HPDE6-E6E7 (cell line): Measurements from ENCODE around the gene RAD52.
"Not testable (repeated sequence)": the region's sequence is repeated elsewhere in the genome, so short reads cannot be mapped to it uniquely, and the experiment has no call there.

ENCODE experiments used
- DNase-seq: peaks from one replicate; pipeline ENCODE4 v3.0.0; 2011; ENCODE audit warnings: missing footprints; ENCODE audit errors: extremely low spot score

RAD52 gene

DNA sequence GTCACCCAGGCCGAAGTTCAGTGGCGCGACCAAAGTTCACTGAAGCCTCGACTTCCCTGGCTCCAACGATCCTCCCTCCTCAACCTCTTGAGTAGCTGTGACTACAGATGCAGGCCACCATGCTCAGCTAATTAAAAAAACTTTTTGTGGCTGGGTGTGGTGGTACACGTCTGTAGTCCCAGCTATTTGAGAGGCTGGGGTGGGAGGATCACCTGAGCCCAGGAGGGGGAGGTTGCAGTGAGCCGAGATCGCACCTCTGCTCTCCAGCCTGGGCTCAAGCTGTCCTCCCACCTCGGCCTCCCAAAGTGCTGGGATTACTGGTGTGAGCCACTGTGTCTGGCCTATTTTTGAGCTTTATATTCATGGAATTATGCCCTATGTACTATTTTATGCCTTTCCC is 18.1 kb upstream of the RAD52 start:
- DNase-seq: no peak

- no peak for DNase-seq
Observed at GRCh38 chr12:966724-967123, 17.2 kb upstream of the RAD52 start.

GRCh38 chr12:958588-959123 is 9.2 kb upstream of the RAD52 start:
- DNase-seq: no peak

- no peak for DNase-seq
Observed at GRCh38 chr12:955939-956338, 6.4 kb upstream of the RAD52 start.

DNA sequence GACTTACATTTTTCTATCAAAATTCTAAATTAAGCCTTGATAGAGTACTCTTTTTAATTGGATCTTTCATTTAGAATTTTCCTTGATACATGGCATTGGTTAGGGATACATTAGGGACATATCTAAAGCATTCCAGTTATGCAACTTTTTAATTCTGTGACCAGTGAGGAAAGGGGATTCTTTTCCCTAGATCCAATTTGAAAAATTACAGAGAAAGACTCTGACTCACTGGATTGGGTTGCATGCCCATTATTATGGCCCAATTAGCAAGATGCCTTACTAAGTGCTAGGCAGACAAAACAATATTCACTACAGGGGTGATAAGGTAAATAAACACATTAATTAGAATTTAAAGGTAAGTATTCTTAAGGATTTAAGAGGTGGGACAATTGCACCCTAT is 5.2 kb upstream of the RAD52 start:
- DNase-seq: no peak

GRCh38 chr12:953776-954175 is 4.3 kb upstream of the RAD52 start:
- peak; percentile 19 for DNase-seq

DNA sequence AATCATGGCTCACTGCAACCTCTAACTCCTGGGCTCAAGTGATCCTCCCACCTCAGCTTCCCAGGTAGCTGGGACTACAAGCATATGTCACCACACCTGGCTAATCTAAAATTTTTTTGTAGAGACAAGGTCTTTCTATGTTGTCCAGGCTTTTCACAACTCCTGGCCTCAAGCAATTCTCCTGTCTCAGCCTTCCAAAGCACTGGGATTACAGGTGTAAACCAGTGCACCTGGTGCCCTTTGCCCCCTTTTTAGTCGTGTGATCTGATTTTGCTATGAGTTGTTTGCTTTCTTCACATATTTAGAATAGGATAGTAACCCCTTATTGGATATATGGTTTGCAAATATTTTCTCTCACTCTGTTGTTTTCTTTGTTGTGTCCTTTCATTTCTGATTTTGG is 1.7 kb upstream of the RAD52 start:
- DNase-seq: no peak

DNA sequence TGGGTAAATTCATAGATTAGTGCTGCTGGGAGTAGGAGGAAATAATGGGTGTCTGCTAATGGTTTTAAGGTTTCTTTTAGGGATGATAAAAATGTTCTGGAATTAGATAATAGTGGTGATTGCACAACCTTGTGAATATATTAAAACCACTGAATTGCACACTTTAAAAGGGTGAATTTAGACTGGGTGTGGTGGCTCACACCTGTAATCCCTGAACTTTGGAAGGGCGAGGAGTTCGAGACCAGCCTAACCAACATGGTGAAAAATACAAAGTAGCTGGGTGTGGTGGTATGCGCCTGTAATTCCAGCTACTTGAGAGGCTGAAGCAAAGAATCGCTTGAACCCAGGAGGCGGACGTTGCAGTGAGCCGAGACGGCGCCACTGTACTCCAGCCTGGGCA is 1.3 kb downstream of the RAD52 start:
- no peak for DNase-seq

DNA sequence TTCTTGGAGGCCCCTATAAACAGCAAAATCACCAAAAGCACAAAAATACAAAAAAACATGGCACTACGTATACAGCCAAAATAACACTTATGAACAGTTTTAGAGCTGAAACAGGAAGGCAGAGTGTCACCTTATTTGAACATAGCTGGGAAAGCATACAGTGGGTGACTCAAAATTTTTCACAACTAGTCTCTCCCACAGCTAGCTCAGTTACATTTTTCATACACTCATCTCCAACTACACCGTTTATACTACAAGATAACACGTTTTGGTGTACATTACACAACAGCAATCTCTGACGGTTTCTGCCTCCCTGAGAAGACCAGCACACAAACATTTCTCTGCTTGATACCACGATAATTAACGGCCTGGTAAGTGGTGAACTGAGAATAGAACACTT is 2.9 kb downstream of the RAD52 start:
- DNase-seq: no peak

DNA sequence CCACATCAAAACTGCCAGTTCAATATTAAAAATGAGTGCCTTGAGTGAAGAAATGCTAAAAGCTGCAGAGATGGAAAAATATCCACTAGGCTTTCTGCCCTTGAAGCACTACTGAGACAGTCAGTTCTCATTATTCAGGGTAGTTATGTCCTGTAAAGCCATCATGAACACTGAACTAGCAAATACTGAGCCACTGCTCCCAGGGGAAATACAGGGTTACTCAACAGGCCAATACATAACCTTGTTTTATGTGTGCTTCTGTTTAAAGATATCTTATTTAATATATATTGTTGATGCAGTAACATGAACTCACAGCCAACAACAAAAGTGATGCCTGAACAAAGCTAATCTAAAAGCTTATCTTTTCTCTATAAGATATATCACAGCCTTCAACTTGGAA is 3.3 kb downstream of the RAD52 start:
- no peak for DNase-seq

GRCh38 chr12:944211-944610 is 5.3 kb downstream of the RAD52 start:
- no peak for DNase-seq

DNA sequence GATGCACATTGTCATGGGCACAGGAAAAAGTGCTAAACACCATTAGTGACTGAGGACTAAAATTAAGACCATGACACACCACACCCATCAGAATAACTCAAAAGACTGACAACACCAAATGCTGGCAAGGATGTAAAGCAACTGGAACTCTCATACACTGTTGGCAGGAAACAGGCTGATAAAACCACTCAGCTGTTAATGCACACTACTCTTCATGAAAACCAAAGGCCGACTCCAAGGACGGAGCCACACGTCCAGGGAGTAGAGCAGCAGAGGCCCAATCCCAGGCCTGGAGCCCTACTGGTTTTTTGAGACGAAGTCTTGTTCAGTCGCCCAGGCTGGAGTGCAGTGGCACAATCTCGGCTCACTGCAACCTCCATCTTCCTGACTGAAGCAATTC is 6.4 kb downstream of the RAD52 start:
- no peak for DNase-seq

- no peak for DNase-seq
Observed at GRCh38 chr12:938810-939209, 10.7 kb downstream of the RAD52 start.

GRCh38 chr12:936377-937345 is 12.8 kb downstream of the RAD52 start:
- no peak for DNase-seq

DNA sequence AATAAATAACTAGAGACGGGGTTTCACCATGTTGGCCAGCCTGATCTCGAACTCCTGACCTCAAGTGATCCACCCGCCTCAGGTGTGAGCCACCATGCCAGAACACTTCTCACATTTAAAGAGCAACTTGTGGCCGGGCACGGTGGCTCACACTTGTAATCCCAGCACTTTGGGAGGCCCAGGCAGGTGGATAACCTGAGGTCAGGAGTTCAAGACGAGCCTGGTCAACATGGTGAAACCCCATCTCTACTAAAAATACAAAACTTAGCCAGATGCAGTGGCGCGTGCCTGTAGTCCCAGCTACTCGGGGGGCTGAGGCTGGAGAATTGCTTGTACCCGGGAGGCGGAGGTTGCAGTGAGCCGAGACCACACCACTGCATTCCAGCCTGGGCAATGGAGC is 13.6 kb downstream of the RAD52 start:
- DNase-seq: not testable (repeated sequence)

DNA sequence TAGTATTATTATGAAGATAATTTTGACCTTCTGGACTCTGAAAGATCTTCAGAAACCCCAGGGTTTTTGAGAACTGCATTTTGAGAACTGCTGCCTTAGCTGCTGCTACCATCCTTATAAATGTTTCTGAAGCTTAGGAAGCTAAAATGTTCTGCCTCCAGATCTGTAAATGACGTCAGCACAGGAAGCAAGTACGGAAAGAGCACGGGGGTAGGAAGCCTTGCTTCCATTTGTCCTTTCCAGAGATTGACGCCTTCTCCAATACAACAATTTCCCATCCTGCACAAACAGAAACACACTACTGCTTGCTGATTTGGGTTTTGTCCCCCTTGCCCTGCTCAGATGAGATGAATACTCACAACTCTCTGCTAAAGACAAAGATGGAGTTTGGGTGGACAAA is 17.9 kb downstream of the RAD52 start:
- no peak for DNase-seq

GRCh38 chr12:931060-931459 is 18.4 kb downstream of the RAD52 start:
- no peak for DNase-seq

GRCh38 chr12:926641-927040 is 22.9 kb downstream of the RAD52 start:
- DNase-seq: no peak

GRCh38 chr12:922285-922684 is 27.2 kb downstream of the RAD52 start:
- DNase-seq: no peak

DNA sequence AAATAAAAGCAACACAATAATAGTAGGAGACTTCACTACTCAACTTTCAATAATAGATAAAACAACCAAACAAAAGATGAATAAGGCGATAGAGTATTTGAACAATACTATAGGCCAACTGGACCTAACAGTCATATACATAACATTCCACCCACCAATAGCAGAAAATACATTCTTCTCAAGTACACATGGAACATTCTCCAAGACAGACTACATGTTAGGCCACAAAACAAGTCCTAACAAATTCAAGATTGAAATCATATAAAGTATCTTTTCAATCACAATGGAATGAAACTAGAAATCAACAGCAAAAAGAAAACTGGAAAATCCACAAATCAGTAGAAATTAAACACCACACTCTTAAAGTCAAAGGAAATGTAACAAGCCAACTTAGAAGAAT is 28.8 kb downstream of the RAD52 start:
- no peak for DNase-seq

DNA sequence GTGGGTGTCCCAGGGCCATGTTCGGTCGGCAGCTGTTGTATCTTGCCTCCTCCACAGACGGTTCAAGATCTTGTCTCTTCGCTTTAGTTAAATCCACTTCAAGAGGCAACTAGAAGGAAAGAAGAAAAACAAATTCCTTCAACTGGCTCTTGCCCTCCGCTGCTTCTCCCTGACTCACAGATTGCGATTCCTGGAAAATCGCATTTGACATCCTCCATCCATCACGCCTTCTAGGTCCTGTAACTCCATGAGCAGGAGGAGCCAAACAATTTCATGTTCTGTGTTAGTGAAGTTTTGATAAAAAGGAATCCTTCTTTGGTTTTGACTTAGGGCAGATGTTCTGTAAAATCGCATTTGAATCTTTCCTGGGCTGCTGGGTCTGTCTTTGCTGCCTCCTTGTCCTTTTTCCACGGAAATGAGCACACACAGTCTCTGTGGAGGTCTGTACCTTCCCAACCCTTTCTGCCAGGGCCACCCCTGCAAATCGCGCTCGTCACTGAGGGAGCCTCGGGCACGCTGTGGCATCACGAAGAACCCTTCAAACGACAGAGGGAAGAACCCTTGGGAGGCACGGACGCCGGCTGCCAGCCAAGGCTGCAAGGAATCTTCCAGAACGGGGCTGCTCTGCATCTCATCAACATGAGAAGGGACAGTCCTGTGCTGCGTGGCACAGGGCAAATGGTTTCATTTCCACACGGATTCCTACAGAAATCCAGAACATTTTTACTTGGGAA is 32.6 kb downstream of the RAD52 start:
- no peak for DNase-seq

- no peak for DNase-seq
Observed at GRCh38 chr12:916240-916639, 33.3 kb downstream of the RAD52 start.

DNA sequence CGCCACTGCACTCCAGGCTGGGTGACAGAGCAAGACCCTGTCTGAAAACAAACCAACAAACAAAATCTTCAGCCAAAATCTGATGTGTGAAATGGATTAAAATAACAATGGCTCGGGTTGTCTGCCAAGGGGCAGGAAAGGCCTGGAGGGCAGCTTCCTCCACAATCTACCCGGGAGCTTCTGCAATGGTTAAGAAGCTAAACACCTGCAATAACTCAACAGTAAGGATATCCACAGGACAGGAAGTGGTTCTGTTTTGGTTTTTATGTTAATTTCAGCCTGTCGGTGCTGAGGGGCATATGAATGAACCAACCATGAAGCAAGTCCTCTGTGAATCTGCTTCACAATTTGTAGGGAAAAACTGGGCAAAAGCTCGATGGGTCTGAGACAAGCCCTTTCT is 34.4 kb downstream of the RAD52 start:
- DNase-seq: no peak
